Measurements from ENCODE around the gene CSK. TPM values are rescaled to one million over a fixed set of nuclear protein-coding genes. Genes with fewer than 3 reads are reported as not detected.

Gene CSK
- 21.3 and 22.6 TPM in 2 replicates for total RNA-seq (ENCODE audit: low replicate concordance)

GRCh38 chr15:74781431-74782258 lies at the start of gene CSK:
TSS of gene CSK (plus strand) at chr15:74782080. CDS start at chr15:74798298, 16,218 bp downstream.

GRCh38 chr15:74748322-74748946 lies 33.4 kb upstream of the CSK start, which contains the start of gene CYP1A2:
TSS of gene CYP1A2 (plus strand) at chr15:74748845. CDS start at chr15:74749739, 894 bp downstream.

GRCh38 chr15:74812533-74812932 lies 30.7 kb downstream of the CSK start, which contains the start of gene LMAN1L:
TSS of gene LMAN1L (plus strand) at chr15:74812835. CDS start at chr15:74812855, 20 bp downstream.

GRCh38 chr15:74826364-74826819 lies 44.5 kb downstream of the CSK start, which contains the start of gene CPLX3:
TSS of gene CPLX3 (plus strand) at chr15:74826627. CDS start at chr15:74826704, 77 bp downstream.

GRCh38 chr15:74842581-74843444 lies 60.9 kb downstream of the CSK start, which contains the start of gene ULK3:
TSS of gene ULK3 (minus strand) at chr15:74843156. CDS start at chr15:74843105, 51 bp downstream.

Other genes starting within 250 kb of the CSK start
- gene ARID3B, start 240.9 kb upstream of the CSK start, total RNA-seq (ENCODE audit: low replicate concordance) = 0.98 and 2.5 TPM in 2 replicates
- 48.0 and 65.8 TPM in 2 replicates for gene CLK3, start 166.2 kb upstream of the CSK start, total RNA-seq (ENCODE audit: low replicate concordance)
- 10.9 and 11.0 TPM in 2 replicates for gene EDC3, start 86.1 kb upstream of the CSK start, total RNA-seq (ENCODE audit: low replicate concordance)
- 0.45 TPM in 1 of 2 replicates, not detected in the other for gene CYP1A1, start 56.6 kb upstream of the CSK start, total RNA-seq (ENCODE audit: low replicate concordance)
- not detected in 2 replicates for gene CYP1A2, start 33.2 kb upstream of the CSK start, total RNA-seq (ENCODE audit: low replicate concordance)
- gene LMAN1L, start 30.8 kb downstream of the CSK start, total RNA-seq (ENCODE audit: low replicate concordance) = not detected in 2 replicates
- gene CPLX3, start 44.5 kb downstream of the CSK start, total RNA-seq (ENCODE audit: low replicate concordance) = not detected in 2 replicates
- gene ULK3, start 61.1 kb downstream of the CSK start, total RNA-seq (ENCODE audit: low replicate concordance) = 4.4 and 11.4 TPM in 2 replicates
- 9.2 and 15.6 TPM in 2 replicates for gene SCAMP2, start 91.3 kb downstream of the CSK start, total RNA-seq (ENCODE audit: low replicate concordance)
- gene MPI, start 108.0 kb downstream of the CSK start, total RNA-seq (ENCODE audit: low replicate concordance) = 57.1 and 62.5 TPM in 2 replicates
- gene FAM219B, start 124.8 kb downstream of the CSK start, total RNA-seq (ENCODE audit: low replicate concordance) = 31.7 and 35.6 TPM in 2 replicates
- 19.4 and 37.5 TPM in 2 replicates for gene COX5A, start 156.0 kb downstream of the CSK start, total RNA-seq (ENCODE audit: low replicate concordance)
- 1.8 and 4.4 TPM in 2 replicates for gene RPP25, start 174.7 kb downstream of the CSK start, total RNA-seq (ENCODE audit: low replicate concordance)
- gene SCAMP5, start 213.5 kb downstream of the CSK start, total RNA-seq (ENCODE audit: low replicate concordance) = 0.94 and 1.3 TPM in 2 replicates
- gene PPCDC, start 241.5 kb downstream of the CSK start, total RNA-seq (ENCODE audit: low replicate concordance) = 3.3 and 10.1 TPM in 2 replicates

All from smooth muscle cell of the coronary artery (primary cell).